Measurements from ENCODE around the gene PTPN14.

- TF ChIP-seq CTCF (IDR thresholded peaks at IDR 0.05) (no peak), POLR2A (IDR thresholded peaks at IDR 0.05) (no peak)
Measured at GRCh38 chr1:214472364-214472763, 79.0 kb downstream of the PTPN14 start.

Data from upper lobe of left lung (tissue), 4 donors.